CD8-positive, alpha-beta memory T cell (primary cell): ENCODE results near the gene ADRB2. TPM values are rescaled to one million over a fixed set of nuclear protein-coding genes. Genes with fewer than 3 reads are reported as not detected.

Experiments used
- CTCF ChIA-PET: fragments of 350-600 bp; sonication (Branson Sonifier 250); formaldehyde crosslinking; loops from one replicate; lab custom pipeline; 2021; ENCODE audit warnings: antibody characterized with exemption; lab: Charles Lee
- POLR2A ChIA-PET: fragments of 350-600 bp; sonication (Branson Sonifier 250); formaldehyde crosslinking; loops from one replicate; lab custom pipeline; 2021; ENCODE audit warnings: antibody characterized with exemption; lab: Charles Lee
- DNase-seq, 5 donors: peaks; one replicate each; pipeline versions ENCODE4 v3.0.0 to v3.0.0-alpha.2; 2020 to 2022; ENCODE audit warnings: mixed read lengths in 1 of 5
- H3K27ac ChIP-seq: one replicate; pipeline ENCODE4 v1.7.0; 2013; ENCODE audit warnings: low read depth, mild to moderate bottlenecking, low read length, moderate library complexity
- H3K27me3 ChIP-seq: 2 replicates; pipeline ENCODE4 v1.7.0; 2013; ENCODE audit warnings: low read length, mild to moderate bottlenecking; ENCODE audit not compliant: insufficient read depth, poor library complexity, severe bottlenecking
- H3K36me3 ChIP-seq: 2 replicates; pipeline ENCODE4 v1.7.0; 2013; ENCODE audit warnings: mild to moderate bottlenecking, low read length, moderate library complexity; ENCODE audit not compliant: insufficient read depth
- H3K4me1 ChIP-seq: 2 replicates; pipeline ENCODE4 v1.7.0; 2013; ENCODE audit warnings: mild to moderate bottlenecking, low read length, moderate library complexity; ENCODE audit not compliant: insufficient read depth
- H3K4me3 ChIP-seq: 2 replicates; pipeline ENCODE4 v1.7.0; 2013; ENCODE audit warnings: mild to moderate bottlenecking, low read length
- H3K9me3 ChIP-seq: 2 replicates; pipeline ENCODE4 v1.7.0; 2013; ENCODE audit warnings: mild to moderate bottlenecking, low read length
- H3K27ac Mint-ChIP-seq, 8 donors: one replicate each; pipeline ENCODE4 v1.8.0; 2020 to 2021; ENCODE audit warnings: mixed read lengths in 8 of 8, mild to moderate bottlenecking in 6 of 8, inconsistent platforms in 3 of 8, moderate library complexity in 3 of 8
- H3K27me3 Mint-ChIP-seq, 2 donors: one replicate each; pipeline ENCODE4 v1.8.0; 2020 to 2021; ENCODE audit warnings: mixed read lengths in 2 of 2, mild to moderate bottlenecking in 1 of 2, moderate library complexity in 1 of 2
- H3K36me3 Mint-ChIP-seq, 3 donors: one replicate each; pipeline ENCODE4 v1.8.0; 2020 to 2021; ENCODE audit warnings: mixed read lengths in 3 of 3, inconsistent platforms in 1 of 3, mild to moderate bottlenecking in 1 of 3
- H3K4me1 Mint-ChIP-seq, 3 donors: one replicate each; pipeline ENCODE4 v1.8.0; 2020 to 2021; ENCODE audit warnings: mixed read lengths in 3 of 3, inconsistent platforms in 1 of 3, mild to moderate bottlenecking in 1 of 3
- H3K4me3 Mint-ChIP-seq, 7 donors: one replicate each; pipeline ENCODE4 v1.8.0; 2020 to 2021; ENCODE audit warnings: mixed read lengths in 7 of 7, mild to moderate bottlenecking in 6 of 7, moderate library complexity in 4 of 7, inconsistent platforms in 2 of 7
- H3K9me3 Mint-ChIP-seq, 5 donors: one replicate each; pipeline ENCODE4 v1.8.0; 2020 to 2022; ENCODE audit warnings: mixed read lengths in 5 of 5, mild to moderate bottlenecking in 3 of 5, moderate library complexity in 2 of 5, inconsistent platforms in 1 of 5
- polyA plus RNA-seq: library from polyadenylated mRNA; unstranded; fragments of 300-500 nt; fragmentation: Illumina TruSeq; gene quantifications from one replicate; pipeline ENCODE4 v1.2.3, GENCODE V29; 2021
- total RNA-seq, 2 experiments: library from RNA; stranded (reverse); gene quantifications; one replicate each; pipeline ENCODE4 v1.2.3, GENCODE V29; 2021

The ADRB2 gene
- total and polyA plus RNA-seq, 3 experiments from 2014 or later, result 1.6 to 25.7 (median 2.1) TPM

GRCh38 chr5:148790545-148791333, 35.7 kb upstream of the ADRB2 start:
- H3K27ac ChIP-seq, result no peak overlapping the region
- Mint-ChIP-seq H3K27ac (no peak overlapping the region), H3K9me3 (no peaks in the 10 kb centered on the region), H3K4me1 (no peaks in the 10 kb centered on the region), H3K36me3 (no peaks in the 10 kb centered on the region), H3K4me3 (no peak overlapping the region), H3K27me3 (peaks cover 2 to 14% of the 10 kb centered on the region in 2 donors)
- ChIA-PET CTCF (interaction anchor here (0.9 to 1.0 kb wide), 2 partner anchors 58 to 200 kb away, joined by 3 read pairs; no protein-coding TSS in a partner anchor), POLR2A (no interaction called here)
- no peak overlapping the region for H3K4me3 ChIP-seq
- no peaks in the 10 kb centered on the region for H3K4me1 ChIP-seq
- no peaks in the 10 kb centered on the region for H3K9me3 ChIP-seq
- no peaks in the 10 kb centered on the region for H3K36me3 ChIP-seq
- H3K27me3 ChIP-seq, result no peaks in the 10 kb centered on the region
- no peak for DNase-seq

- Mint-ChIP-seq H3K4me3 (no peak overlapping the region), H3K27ac (no peak overlapping the region), H3K4me1 (no peaks in the 10 kb centered on the region), H3K9me3 (no peaks in the 10 kb centered on the region), H3K36me3 (no peaks in the 10 kb centered on the region), H3K27me3 (peaks cover 2 to 12% of the 10 kb centered on the region in 2 donors)
- Histone ChIP-seq H3K36me3 (no peaks in the 10 kb centered on the region), H3K27ac (no peak overlapping the region), H3K4me3 (no peak overlapping the region), H3K4me1 (no peaks in the 10 kb centered on the region), H3K9me3 (no peaks in the 10 kb centered on the region), H3K27me3 (no peaks in the 10 kb centered on the region)
- ChIA-PET CTCF (interaction anchor here (0.9 to 1.0 kb wide), 2 partner anchors 58 to 200 kb away, joined by 3 read pairs; no protein-coding TSS in a partner anchor), POLR2A (no interaction called here)
- no peak for DNase-seq
These were observed 35.1 kb upstream of the ADRB2 start for GRCh38 chr5:148791334-148791667.

DNA sequence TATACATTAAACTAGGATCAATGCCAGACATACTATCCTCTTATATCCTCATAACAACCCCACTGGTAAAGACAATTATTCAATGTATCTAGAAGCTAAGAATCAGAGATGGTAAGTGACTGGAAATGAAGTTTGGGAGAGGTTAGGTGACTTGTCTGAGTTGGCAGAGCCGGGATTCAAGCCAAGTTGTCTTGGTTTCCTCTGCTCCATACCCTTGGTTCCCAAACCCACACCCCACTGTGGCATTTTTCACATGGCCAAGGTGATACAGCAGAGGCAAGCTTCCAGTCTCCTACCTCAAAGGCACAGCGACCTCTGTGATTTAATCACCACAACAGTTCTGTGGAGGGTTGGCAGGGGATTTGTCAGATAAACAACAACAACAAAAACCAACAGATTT, 34.7 kb upstream of the ADRB2 start:
- H3K4me1 ChIP-seq, result no peaks in the 10 kb centered on the region
- no peak overlapping the region for H3K4me3 ChIP-seq
- Mint-ChIP-seq H3K4me3 (no peak overlapping the region), H3K27ac (no peak overlapping the region), H3K36me3 (no peaks in the 10 kb centered on the region), H3K4me1 (no peaks in the 10 kb centered on the region), H3K27me3 (peaks cover 2 to 12% of the 10 kb centered on the region in 2 donors), H3K9me3 (no peaks in the 10 kb centered on the region)
- ChIA-PET POLR2A (no interaction called here), CTCF (interaction anchor here (0.9 to 1.0 kb wide), 2 partner anchors 59 to 199 kb away, joined by 3 read pairs; no protein-coding TSS in a partner anchor)
- H3K36me3 ChIP-seq, result no peaks in the 10 kb centered on the region
- no peak for DNase-seq
- no peaks in the 10 kb centered on the region for H3K27me3 ChIP-seq
- no peak overlapping the region for H3K27ac ChIP-seq
- no peaks in the 10 kb centered on the region for H3K9me3 ChIP-seq

DNA sequence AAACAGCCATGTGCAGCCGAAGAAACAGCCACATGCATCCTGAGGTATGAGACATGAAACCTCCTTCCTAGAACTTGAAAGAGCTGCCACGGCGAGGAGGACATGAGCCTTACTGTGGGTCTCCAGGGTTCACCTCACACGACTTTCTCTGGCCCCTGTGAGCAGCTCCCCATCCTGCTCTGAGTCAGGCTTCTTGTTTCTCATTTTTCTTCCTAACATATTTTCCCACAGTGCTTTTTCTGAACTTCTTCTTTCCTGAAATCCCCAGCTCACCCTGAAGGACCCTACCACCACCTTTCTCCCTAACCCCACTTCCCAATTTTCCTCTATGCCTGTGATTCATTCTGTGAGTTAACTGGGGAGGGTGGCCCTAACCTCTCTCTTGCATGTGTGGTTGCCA, 33.7 kb upstream of the ADRB2 start:
- H3K4me1 ChIP-seq, result no peaks in the 10 kb centered on the region
- ChIA-PET CTCF (interaction anchor here (1.0 kb wide), 1 partner anchor 165 kb away, joined by 5 read pairs; no protein-coding TSS in a partner anchor), POLR2A (no interaction called here)
- no peak overlapping the region for H3K4me3 ChIP-seq
- H3K27ac ChIP-seq, result no peak overlapping the region
- H3K36me3 Mint-ChIP-seq, result no peaks in the 10 kb centered on the region
- H3K4me1 Mint-ChIP-seq, result no peaks in the 10 kb centered on the region
- peaks cover 2 to 12% of the 10 kb centered on the region in 2 donors for H3K27me3 Mint-ChIP-seq
- H3K27ac Mint-ChIP-seq, result no peak overlapping the region
- H3K27me3 ChIP-seq, result no peaks in the 10 kb centered on the region
- no peak for DNase-seq
- no peaks in the 10 kb centered on the region for H3K36me3 ChIP-seq
- H3K4me3 Mint-ChIP-seq, result no peak overlapping the region
- H3K9me3 ChIP-seq, result no peaks in the 10 kb centered on the region
- no peaks in the 10 kb centered on the region for H3K9me3 Mint-ChIP-seq

GRCh38 chr5:148793261-148793660, 33.1 kb upstream of the ADRB2 start:
- CTCF ChIA-PET, result interaction anchor here (1.0 kb wide), 1 partner anchor 165 kb away, joined by 5 read pairs; no protein-coding TSS in a partner anchor
- POLR2A ChIA-PET, result no interaction called here
- no peak overlapping the region for H3K27ac Mint-ChIP-seq

DNA sequence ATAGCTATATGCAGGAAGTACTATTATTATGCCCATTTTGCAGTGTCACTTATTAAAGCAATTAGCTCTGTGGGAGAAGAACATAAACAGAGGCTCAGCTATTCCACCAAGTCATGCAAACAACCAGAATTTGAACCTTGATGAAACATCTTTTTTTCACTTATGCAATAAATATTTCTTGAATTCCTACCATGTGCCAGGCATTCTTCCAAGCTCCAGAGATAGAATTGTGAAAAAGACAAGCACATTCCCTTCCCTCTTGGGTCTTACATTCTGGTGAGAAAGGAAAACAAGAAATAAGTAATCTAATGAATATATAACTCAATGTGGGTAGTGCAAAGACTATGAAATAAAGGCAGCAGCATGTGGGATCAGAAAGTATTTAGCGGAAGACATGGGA, 32.1 kb upstream of the ADRB2 start:
- no peaks in the 10 kb centered on the region for H3K27me3 ChIP-seq
- POLR2A ChIA-PET, result no interaction called here
- DNase-seq, result no peak
- no peaks in the 10 kb centered on the region for H3K4me1 ChIP-seq
- Mint-ChIP-seq H3K36me3 (peaks cover 0 to 1% (median 0%) of the 10 kb centered on the region in 3 donors), H3K4me3 (no peak overlapping the region), H3K9me3 (no peaks in the 10 kb centered on the region), H3K27ac (no peak overlapping the region), H3K4me1 (no peaks in the 10 kb centered on the region), H3K27me3 (peaks cover 0 to 16% of the 10 kb centered on the region in 2 donors)
- H3K36me3 ChIP-seq, result no peaks in the 10 kb centered on the region
- no peak overlapping the region for H3K27ac ChIP-seq
- CTCF ChIA-PET, result no interaction called here
- no peaks in the 10 kb centered on the region for H3K9me3 ChIP-seq
- H3K4me3 ChIP-seq, result no peak overlapping the region

More at GRCh38 chr5:148793261-148793660, 33.1 kb upstream of the ADRB2 start:
- H3K4me1 Mint-ChIP-seq, result no peaks in the 10 kb centered on the region
- DNase-seq, result no peak
- no peak overlapping the region for H3K4me3 Mint-ChIP-seq
- H3K36me3 Mint-ChIP-seq, result no peaks in the 10 kb centered on the region
- no peaks in the 10 kb centered on the region for H3K27me3 ChIP-seq
- no peaks in the 10 kb centered on the region for H3K9me3 ChIP-seq
- no peak overlapping the region for H3K27ac ChIP-seq
- no peaks in the 10 kb centered on the region for H3K4me1 ChIP-seq
- no peaks in the 10 kb centered on the region for H3K9me3 Mint-ChIP-seq
- H3K4me3 ChIP-seq, result no peak overlapping the region
- no peaks in the 10 kb centered on the region for H3K36me3 ChIP-seq
- H3K27me3 Mint-ChIP-seq, result peaks cover 2 to 12% of the 10 kb centered on the region in 2 donors

DNA sequence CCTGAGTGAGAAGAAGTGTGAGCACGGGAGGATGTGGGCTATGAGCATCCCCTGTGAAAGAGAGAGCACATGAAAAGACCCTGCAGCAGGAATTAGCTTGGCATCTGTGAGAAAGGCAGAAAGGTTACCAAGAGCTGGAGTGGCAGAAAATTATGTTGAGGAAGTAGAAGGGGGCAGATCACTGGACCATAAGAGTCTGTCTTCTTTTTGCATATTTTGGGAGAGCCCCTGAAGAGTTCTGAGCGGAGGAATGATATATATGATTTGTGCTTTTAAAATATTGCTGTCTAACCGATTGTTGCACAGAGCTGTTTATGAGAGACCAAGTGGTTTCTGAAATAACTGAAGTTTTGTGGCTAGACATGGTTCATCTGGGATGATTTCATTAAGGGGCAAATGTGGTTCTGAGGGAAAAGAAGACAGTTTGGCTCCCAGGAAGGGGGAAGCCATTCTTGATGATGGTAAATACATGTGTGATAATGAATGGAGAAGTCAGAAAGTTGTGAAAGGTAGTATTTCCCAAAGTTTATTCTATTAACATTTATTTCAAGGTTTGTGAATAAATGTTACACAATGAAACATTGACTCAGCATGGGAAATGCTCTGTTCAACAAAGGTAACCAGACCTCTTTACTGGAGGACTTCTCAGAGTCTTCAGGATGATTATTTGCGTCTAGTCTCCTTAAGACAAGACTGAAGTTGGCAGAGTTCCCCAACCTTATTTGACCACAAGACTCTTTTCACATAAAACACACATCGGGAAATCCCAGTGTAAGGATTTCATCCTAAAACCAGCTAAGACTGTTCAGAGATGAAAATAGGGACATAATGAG, 31.5 kb upstream of the ADRB2 start:
- no peak overlapping the region for H3K27ac ChIP-seq
- Mint-ChIP-seq H3K27ac (no peak overlapping the region), H3K36me3 (peaks cover 0 to 1% (median 0%) of the 10 kb centered on the region in 3 donors), H3K4me3 (no peak overlapping the region), H3K27me3 (peaks cover 0 to 15% of the 10 kb centered on the region in 2 donors), H3K4me1 (no peaks in the 10 kb centered on the region), H3K9me3 (no peaks in the 10 kb centered on the region)
- POLR2A ChIA-PET, result no interaction called here
- no peaks in the 10 kb centered on the region for H3K27me3 ChIP-seq
- H3K4me3 ChIP-seq, result no peak overlapping the region
- H3K9me3 ChIP-seq, result no peaks in the 10 kb centered on the region
- CTCF ChIA-PET, result no interaction called here
- no peaks in the 10 kb centered on the region for H3K36me3 ChIP-seq
- H3K4me1 ChIP-seq, result no peaks in the 10 kb centered on the region
- no peak for DNase-seq

DNA sequence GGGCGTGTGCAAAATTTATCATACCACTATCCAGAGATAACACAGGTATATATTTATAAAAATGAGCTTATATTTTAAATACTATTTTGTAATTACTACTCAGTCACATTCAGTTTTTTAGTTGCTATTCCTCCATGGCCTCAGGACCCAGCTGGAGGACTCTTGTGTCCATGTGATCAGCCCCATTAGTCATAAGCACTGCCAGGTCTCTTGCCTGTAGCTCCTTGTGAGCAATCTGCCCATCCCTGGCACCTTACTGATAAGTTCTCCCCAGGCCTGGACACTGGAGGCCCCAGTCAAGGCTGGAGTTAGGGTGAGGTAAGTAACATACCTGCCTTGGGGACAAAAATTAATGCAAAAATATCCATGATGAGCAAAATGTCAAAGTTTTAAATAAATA, 29.5 kb upstream of the ADRB2 start:
- Mint-ChIP-seq H3K36me3 (peaks cover 0 to 1% (median 0%) of the 10 kb centered on the region in 3 donors), H3K27ac (no peak overlapping the region), H3K9me3 (no peaks in the 10 kb centered on the region), H3K27me3 (peaks cover 0 to 8% of the 10 kb centered on the region in 2 donors), H3K4me1 (no peaks in the 10 kb centered on the region), H3K4me3 (no peak overlapping the region)
- Histone ChIP-seq H3K27ac (no peak overlapping the region), H3K9me3 (no peaks in the 10 kb centered on the region), H3K27me3 (no peaks in the 10 kb centered on the region), H3K4me1 (no peaks in the 10 kb centered on the region), H3K4me3 (no peak overlapping the region), H3K36me3 (no peaks in the 10 kb centered on the region)
- POLR2A ChIA-PET, result no interaction called here
- DNase-seq, result no peak
- CTCF ChIA-PET, result interaction anchor here (1.3 to 1.4 kb wide), 3 partner anchors 8 to 161 kb away, joined by 3 to 6 read pairs (median 5); no protein-coding TSS in a partner anchor
